ENCODE results near the gene DBI. TPM values are rescaled to one million over a fixed set of nuclear protein-coding genes. Genes with fewer than 3 reads are reported as not detected.

Gene DBI
- total RNA-seq, 1 donor from 2014 or later = 125 TPM

DNA sequence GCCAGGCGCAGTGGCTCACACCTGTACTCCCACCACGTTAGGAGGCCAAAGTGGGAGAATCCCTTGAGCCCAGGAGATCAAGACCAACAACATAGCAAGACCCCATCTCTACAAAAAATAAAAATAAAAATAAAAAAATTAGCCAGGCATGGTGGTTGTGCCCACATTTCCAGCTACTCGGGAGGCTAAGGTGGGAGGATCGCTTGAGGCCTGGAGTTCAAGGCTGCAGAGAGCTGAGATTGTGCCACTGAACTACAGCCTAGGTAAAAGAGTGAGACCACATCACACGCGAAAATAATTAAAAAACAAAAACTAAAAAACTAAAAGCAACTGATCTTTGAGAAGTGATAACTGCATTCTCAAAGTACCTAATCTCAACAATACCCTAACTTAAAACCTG is 2.0 kb upstream of the DBI start:
- TF ChIP-seq, protein P1, sequence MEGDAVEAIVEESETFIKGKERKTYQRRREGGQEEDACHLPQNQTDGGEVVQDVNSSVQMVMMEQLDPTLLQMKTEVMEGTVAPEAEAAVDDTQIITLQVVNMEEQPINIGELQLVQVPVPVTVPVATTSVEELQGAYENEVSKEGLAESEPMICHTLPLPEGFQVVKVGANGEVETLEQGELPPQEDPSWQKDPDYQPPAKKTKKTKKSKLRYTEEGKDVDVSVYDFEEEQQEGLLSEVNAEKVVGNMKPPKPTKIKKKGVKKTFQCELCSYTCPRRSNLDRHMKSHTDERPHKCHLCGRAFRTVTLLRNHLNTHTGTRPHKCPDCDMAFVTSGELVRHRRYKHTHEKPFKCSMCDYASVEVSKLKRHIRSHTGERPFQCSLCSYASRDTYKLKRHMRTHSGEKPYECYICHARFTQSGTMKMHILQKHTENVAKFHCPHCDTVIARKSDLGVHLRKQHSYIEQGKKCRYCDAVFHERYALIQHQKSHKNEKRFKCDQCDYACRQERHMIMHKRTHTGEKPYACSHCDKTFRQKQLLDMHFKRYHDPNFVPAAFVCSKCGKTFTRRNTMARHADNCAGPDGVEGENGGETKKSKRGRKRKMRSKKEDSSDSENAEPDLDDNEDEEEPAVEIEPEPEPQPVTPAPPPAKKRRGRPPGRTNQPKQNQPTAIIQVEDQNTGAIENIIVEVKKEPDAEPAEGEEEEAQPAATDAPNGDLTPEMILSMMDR (conservative IDR thresholded peaks at IDR 0.05) = no peak
- no peaks in the 10 kb centered on the region for H3K27me3 Mint-ChIP-seq
- H3K4me3 Mint-ChIP-seq = peak overlapping the region; percentile 100

DNA sequence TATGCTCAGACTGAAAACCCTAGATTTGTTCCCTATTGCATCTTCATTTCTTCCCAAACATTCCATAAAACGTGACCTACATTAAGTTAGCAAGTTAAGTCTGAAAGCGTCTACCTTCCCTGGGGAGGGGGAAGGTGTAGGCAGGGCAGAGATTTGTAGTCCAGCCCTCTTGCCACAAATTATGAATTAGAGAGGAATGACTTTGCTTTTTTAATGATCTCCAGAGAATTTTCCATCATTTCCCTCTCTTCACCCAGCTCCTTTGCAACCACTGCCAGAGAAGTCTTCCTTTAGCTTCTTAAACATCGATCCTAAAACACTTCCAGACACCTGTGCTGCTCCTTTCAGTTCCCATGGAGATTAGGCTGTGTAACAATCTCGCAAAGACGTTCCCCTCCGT is 1.3 kb upstream of the DBI start:
- TF ChIP-seq, protein P1 (conservative IDR thresholded peaks at IDR 0.05) = no peak
- Mint-ChIP-seq H3K4me1 (ENCODE audit: unreplicated experiment) (peaks cover 20% of the 10 kb centered on the region), H3K4me3 (peak overlapping the region; percentile 100), H3K36me3 (peaks cover 13% of the 10 kb centered on the region), H3K27ac (peak overlapping the region; percentile 92), H3K9me3 (no peaks in the 10 kb centered on the region), H3K27me3 (no peaks in the 10 kb centered on the region)
- no peak for DNase-seq (ENCODE audit: extremely low spot score, unreplicated experiment)

More for the DNA sequence above, 2.0 kb upstream of the DBI start:
- Mint-ChIP-seq H3K27ac (no peak overlapping the region), H3K36me3 (peaks cover 7% of the 10 kb centered on the region), H3K9me3 (no peaks in the 10 kb centered on the region), H3K4me1 (ENCODE audit: unreplicated experiment) (peaks cover 20% of the 10 kb centered on the region)
- DNase-seq (ENCODE audit: extremely low spot score, unreplicated experiment) = no peak

DNA sequence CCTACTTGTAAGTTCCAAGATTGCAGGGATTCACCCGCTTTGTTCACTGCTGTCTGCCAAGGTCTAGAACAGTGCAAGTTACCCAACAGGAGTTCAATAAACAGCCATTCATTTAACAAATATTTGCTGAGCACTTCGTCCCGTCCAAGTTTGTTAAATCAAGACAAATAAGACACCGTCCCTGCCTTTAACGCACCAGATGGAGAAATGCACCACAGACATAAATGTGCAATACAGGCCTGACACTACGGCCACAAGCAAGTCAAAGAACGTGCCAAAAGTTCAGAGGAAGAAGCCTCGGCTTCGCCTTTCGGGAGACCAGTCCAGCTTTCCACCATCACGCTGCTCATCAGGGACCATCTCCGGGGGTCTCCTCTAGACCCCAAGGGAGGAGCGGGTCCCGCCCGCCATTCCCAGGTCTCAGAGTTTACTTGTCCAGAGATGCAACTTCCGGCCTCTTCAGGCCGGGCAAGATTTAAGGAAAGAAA is 572 bp upstream of the DBI start:
- Mint-ChIP-seq H3K4me3 (peak overlapping the region; percentile 100), H3K36me3 (peaks cover 19% of the 10 kb centered on the region), H3K9me3 (no peaks in the 10 kb centered on the region), H3K27me3 (no peaks in the 10 kb centered on the region), H3K4me1 (ENCODE audit: unreplicated experiment) (peaks cover 20% of the 10 kb centered on the region), H3K27ac (peak overlapping the region; percentile 92)
- DNase-seq (ENCODE audit: extremely low spot score, unreplicated experiment) = no peak
- TF ChIP-seq, protein P1 (conservative IDR thresholded peaks at IDR 0.05) = no peak

DNA sequence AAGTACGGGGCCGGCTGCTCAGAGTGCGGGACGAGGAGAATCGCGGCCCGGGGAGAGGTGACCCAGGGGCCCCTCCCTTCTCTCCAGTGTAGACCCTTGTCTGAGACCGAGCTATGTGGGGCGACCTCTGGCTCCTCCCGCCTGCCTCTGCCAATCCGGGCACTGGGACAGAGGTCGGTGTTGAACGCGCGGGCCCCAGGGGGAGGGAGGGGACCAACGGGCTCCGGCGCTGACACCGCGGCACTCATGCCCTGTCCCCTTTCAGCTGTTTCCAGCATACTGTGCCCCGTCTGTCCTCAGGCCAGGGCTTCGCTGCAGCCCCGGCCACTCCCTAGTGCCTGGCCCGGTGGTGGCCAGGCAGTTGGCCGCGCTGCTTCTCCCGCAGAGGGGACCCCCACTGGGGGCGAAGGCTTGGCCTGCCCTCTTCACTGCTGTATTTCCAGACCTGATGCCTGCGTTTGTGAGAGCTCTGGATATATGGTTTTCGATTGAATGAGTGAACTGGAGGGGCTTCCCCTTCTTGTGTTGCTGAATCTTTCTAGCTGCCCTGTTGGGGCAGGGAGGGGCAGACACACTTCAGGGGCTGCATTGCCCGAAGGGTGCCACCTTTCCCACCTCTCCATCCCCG is 809 bp downstream of the DBI start:
- H3K9me3 Mint-ChIP-seq = no peaks in the 10 kb centered on the region
- H3K36me3 Mint-ChIP-seq = peaks cover 31% of the 10 kb centered on the region
- no peak for DNase-seq (ENCODE audit: extremely low spot score, unreplicated experiment)
- peak overlapping the region; percentile 100 for H3K4me3 Mint-ChIP-seq
- peaks cover 20% of the 10 kb centered on the region for H3K4me1 Mint-ChIP-seq (ENCODE audit: unreplicated experiment)
- peak overlapping the region; percentile 92 for H3K27ac Mint-ChIP-seq
- H3K27me3 Mint-ChIP-seq = no peaks in the 10 kb centered on the region
- TF ChIP-seq, protein P1 (conservative IDR thresholded peaks at IDR 0.05) = no peak

DNA sequence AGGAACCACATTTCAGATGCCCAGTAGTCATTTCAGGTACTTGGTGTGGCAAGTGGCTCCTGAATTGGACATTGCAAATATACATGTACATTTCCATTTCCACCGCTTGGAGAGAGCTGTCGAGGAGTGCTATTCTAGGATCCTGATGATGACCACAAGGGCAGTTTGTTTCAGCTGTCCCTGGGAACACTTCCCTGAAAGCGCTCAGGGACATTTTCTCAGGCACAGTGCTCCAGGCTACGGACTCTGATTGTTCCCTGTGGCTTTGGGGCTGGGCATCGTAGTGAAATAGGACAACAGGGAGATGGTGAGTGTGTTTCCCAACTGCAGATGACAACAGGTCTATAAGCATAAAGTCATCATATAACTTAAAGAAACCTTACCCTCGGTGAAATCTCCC is 3.1 kb downstream of the DBI start:
- DNase-seq (ENCODE audit: extremely low spot score, unreplicated experiment) = no peak
- H3K27ac Mint-ChIP-seq = no peak overlapping the region
- TF ChIP-seq, protein P1 (conservative IDR thresholded peaks at IDR 0.05) = no peak
- H3K36me3 Mint-ChIP-seq = peaks cover 53% of the 10 kb centered on the region
- H3K9me3 Mint-ChIP-seq = peaks cover 6% of the 10 kb centered on the region
- no peaks in the 10 kb centered on the region for H3K27me3 Mint-ChIP-seq
- peaks cover 19% of the 10 kb centered on the region for H3K4me1 Mint-ChIP-seq (ENCODE audit: unreplicated experiment)
- H3K4me3 Mint-ChIP-seq = peak overlapping the region; percentile 67

Measured in type B pancreatic cell (in vitro differentiated cells).